BLaER1 treated with 17β-estradiol and CSF1 and Interleukin-3, amounts not matched to agents 10 nM and 100 nM (cell line): ENCODE data around the gene GMPR.

Experiments used
- H3K27ac ChIP-seq, 11 experiments: shearing (Covaris generic); formaldehyde crosslinking; 2 replicates each; pipeline ENCODE4 v1.8.1; 2022
- H3K27me3 ChIP-seq, 11 experiments: shearing (Covaris generic); formaldehyde crosslinking; 2 replicates each; pipeline ENCODE4 v1.8.1; 2022
- H3K36me3 ChIP-seq, 11 experiments: shearing (Covaris generic); formaldehyde crosslinking; 2 replicates each; pipeline ENCODE4 v1.8.1; 2022
- H3K4me1 ChIP-seq, 10 experiments: shearing (Covaris generic); formaldehyde crosslinking; 2 replicates each; pipeline ENCODE4 v1.8.1; 2022
- H3K4me2 ChIP-seq, 11 experiments: shearing (Covaris generic); formaldehyde crosslinking; 2 replicates each; pipeline ENCODE4 v1.8.1; 2022
- H3K4me3 ChIP-seq, 10 experiments: shearing (Covaris generic); formaldehyde crosslinking; 2 replicates each; pipeline ENCODE4 v1.8.1; 2022
- H3K9ac ChIP-seq, 11 experiments: shearing (Covaris generic); formaldehyde crosslinking; 2 replicates each; pipeline ENCODE4 v1.8.1; 2022
- H3K9me3 ChIP-seq, 11 experiments: shearing (Covaris generic); formaldehyde crosslinking; replicated peaks in 1 of 11; 2 replicates each; pipeline ENCODE4 v1.8.1; 2022
- H4K20me1 ChIP-seq, 11 experiments: shearing (Covaris generic); formaldehyde crosslinking; 2 replicates each; pipeline ENCODE4 v1.8.1; 2022
- Cebpa-rat ChIP-seq, 11 experiments: shearing (Covaris generic); IDR thresholded peaks; 2 replicates each; pipeline ENCODE4 v1.8.1; 2022

GMPR gene

GRCh38 chr6:16336056-16336818 lies 97.8 kb downstream of the GMPR start:
- Histone ChIP-seq H3K9ac (no peak overlapping the region), H3K4me3 (no peak overlapping the region), H3K4me2 (no peak overlapping the region; a peak in 2 of 22 replicates), H3K27ac (no peak overlapping the region), H3K27me3 (no peaks in the 10 kb centered on the region), H3K4me1 (peaks cover 16 to 38% (median 27%) of the 10 kb centered on the region in 10 experiments), H3K36me3 (peaks cover 0 to 10% (median 0%) of the 10 kb centered on the region in 11 experiments; a peak in 1 of 22 replicates), H3K9me3 (no peaks in the 10 kb centered on the region), H4K20me1 (peaks cover 0 to 55% (median 0%) of the 10 kb centered on the region in 11 experiments; a peak in 5 of 22 replicates)
- no peak for TF ChIP-seq Cebpa-rat (IDR thresholded peaks at IDR 0.05)

DNA sequence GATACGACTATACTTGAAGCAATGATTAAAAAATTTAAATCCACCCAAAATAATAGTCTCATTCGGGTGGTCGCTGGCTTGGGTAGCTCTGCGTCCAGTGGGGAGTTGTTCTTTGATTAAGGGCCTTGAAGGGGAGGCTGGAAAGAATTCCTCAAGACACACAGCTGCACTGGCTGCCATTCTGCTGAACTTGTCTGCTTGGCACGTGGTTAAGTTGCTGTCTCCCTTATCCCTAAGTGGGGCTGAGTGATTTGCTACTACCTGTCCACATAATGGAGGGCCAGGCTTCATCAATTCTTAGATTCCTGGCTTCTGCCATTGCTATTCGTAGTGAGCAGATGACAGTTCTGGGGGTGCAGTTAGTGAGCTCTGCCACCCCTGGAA lies 98.5 kb downstream of the GMPR start:
- no peak overlapping the region for H3K4me2 ChIP-seq
- H3K27me3 ChIP-seq: no peaks in the 10 kb centered on the region
- H3K27ac ChIP-seq: no peak overlapping the region
- no peaks in the 10 kb centered on the region for H3K9me3 ChIP-seq
- H3K4me3 ChIP-seq: no peak overlapping the region
- H3K36me3 ChIP-seq: peaks cover 0 to 10% (median 0%) of the 10 kb centered on the region in 11 experiments; a peak in 1 of 22 replicates
- no peak for TF ChIP-seq Cebpa-rat (IDR thresholded peaks at IDR 0.05)
- peaks cover 0 to 48% (median 0%) of the 10 kb centered on the region in 11 experiments; a peak in 5 of 22 replicates for H4K20me1 ChIP-seq
- H3K9ac ChIP-seq: no peak overlapping the region
- H3K4me1 ChIP-seq: peaks cover 11 to 37% (median 23%) of the 10 kb centered on the region in 10 experiments

DNA sequence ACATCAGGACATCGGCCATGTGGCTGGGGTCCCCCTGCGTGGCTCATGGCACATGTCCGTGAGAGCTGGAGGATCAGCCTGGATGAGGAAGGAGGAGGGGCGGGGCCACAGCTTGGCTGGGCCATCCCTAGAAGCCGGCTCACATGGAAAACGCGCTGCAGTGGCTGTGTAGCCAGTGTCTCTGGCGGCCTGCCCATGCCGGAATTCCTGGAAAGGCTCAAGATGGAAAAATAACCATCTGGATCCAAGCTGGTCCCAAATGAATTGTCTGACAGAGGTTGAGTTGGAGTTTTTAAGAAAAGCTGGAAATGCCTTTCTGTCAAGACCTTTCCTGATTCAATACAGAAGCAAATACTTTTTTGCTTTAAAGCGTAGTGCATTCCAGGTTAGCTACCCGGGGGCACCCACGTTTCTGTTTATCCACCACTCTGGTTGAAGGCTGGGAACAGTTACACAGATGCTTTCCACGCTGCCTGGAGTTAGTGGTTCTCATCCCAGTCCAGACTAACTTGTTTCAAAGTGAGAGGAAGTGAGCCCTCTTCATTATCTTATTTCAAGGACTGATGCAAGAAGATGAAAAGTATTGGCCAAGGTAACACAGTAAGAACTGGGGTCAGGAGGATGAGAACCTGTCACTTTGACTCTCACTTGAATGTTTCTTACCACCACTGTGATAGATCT lies 99.0 kb downstream of the GMPR start:
- Histone ChIP-seq H4K20me1 (peaks cover 0 to 43% (median 0%) of the 10 kb centered on the region in 11 experiments; a peak in 5 of 22 replicates), H3K4me1 (peaks cover 5 to 37% (median 23%) of the 10 kb centered on the region in 10 experiments), H3K9ac (no peak overlapping the region), H3K27me3 (no peaks in the 10 kb centered on the region), H3K36me3 (peaks cover 0 to 10% (median 0%) of the 10 kb centered on the region in 11 experiments; a peak in 1 of 22 replicates), H3K27ac (no peak overlapping the region), H3K4me2 (no peak overlapping the region), H3K4me3 (no peak overlapping the region), H3K9me3 (no peaks in the 10 kb centered on the region)
- TF ChIP-seq Cebpa-rat (IDR thresholded peaks at IDR 0.05): no peak

DNA sequence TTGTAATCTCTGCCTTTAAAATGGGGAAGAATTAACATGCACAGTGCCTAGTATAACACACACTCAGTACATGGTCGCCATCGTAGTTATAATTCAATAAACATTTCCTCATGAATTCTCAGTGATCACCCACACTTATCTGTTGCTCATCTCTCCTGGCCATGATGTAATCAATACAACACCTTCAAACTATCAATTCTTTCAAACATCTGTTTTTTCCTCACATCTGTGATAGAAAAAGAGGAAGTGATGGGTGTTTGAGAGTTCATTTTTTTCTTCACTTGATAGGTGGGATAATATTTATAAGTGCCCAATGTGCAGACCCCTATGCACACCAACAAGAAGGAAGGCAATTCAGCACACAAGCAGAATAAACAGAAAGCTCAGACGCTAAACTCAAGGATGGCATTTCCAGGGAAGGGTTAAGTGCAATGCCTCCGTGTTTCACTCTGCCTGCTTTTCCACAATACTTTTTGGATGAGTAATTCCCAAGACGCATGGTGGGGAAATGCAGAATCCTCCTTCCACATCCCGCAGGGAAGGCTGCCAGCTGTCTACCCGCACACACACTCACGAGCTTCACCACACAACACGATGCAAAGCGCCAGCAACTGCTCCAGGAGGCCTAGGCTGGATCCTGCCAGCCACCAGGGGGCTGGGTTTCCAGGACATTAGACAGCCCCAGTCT lies 100.3 kb downstream of the GMPR start:
- Histone ChIP-seq H3K4me2 (no peak overlapping the region), H3K9ac (no peak overlapping the region), H3K36me3 (peaks cover 0 to 10% (median 0%) of the 10 kb centered on the region in 11 experiments; a peak in 1 of 22 replicates)

GRCh38 chr6:16339265-16339587 lies 100.8 kb downstream of the GMPR start:
- Histone ChIP-seq H3K4me2 (no peak overlapping the region), H3K36me3 (peaks cover 0 to 10% (median 0%) of the 10 kb centered on the region in 11 experiments; a peak in 1 of 22 replicates), H3K4me3 (no peak overlapping the region), H3K27me3 (no peaks in the 10 kb centered on the region), H4K20me1 (peaks cover 0 to 28% (median 0%) of the 10 kb centered on the region in 11 experiments; a peak in 4 of 22 replicates), H3K27ac (no peak overlapping the region), H3K4me1 (peaks cover 0 to 32% (median 20%) of the 10 kb centered on the region in 10 experiments; a peak in 15 of 20 replicates), H3K9me3 (no peaks in the 10 kb centered on the region), H3K9ac (no peak overlapping the region)
- no peak for TF ChIP-seq Cebpa-rat (IDR thresholded peaks at IDR 0.05)

More for the DNA sequence above, 100.3 kb downstream of the GMPR start:
- H3K4me3 ChIP-seq: no peak overlapping the region
- no peak overlapping the region for H3K27ac ChIP-seq
- TF ChIP-seq Cebpa-rat (IDR thresholded peaks at IDR 0.05): no peak
- H3K4me1 ChIP-seq: peaks cover 0 to 36% (median 20%) of the 10 kb centered on the region in 10 experiments; a peak in 15 of 20 replicates
- no peaks in the 10 kb centered on the region for H3K9me3 ChIP-seq
- H3K27me3 ChIP-seq: no peaks in the 10 kb centered on the region
- peaks cover 0 to 30% (median 0%) of the 10 kb centered on the region in 11 experiments; a peak in 4 of 22 replicates for H4K20me1 ChIP-seq

- H3K9me3 ChIP-seq: peaks cover 0 to 7% (median 0%) of the 10 kb centered on the region in 11 experiments; a peak in 3 of 22 replicates
- H3K4me2 ChIP-seq: no peak overlapping the region
- H3K9ac ChIP-seq: no peak overlapping the region
- peaks cover 0 to 19% (median 0%) of the 10 kb centered on the region in 11 experiments; a peak in 4 of 22 replicates for H4K20me1 ChIP-seq
- no peak for TF ChIP-seq Cebpa-rat (IDR thresholded peaks at IDR 0.05)
- no peak overlapping the region for H3K4me3 ChIP-seq
- H3K27ac ChIP-seq: no peak overlapping the region
- H3K4me1 ChIP-seq: peaks cover 0 to 22% (median 10%) of the 10 kb centered on the region in 10 experiments; a peak in 11 of 20 replicates
- H3K36me3 ChIP-seq: peaks cover 0 to 16% (median 0%) of the 10 kb centered on the region in 11 experiments; a peak in 4 of 22 replicates
- H3K27me3 ChIP-seq: no peaks in the 10 kb centered on the region
Measured at GRCh38 chr6:16343593-16343992, 105.2 kb downstream of the GMPR start.

- Histone ChIP-seq H3K4me3 (no peak overlapping the region), H3K4me1 (peaks cover 0 to 22% (median 10%) of the 10 kb centered on the region in 10 experiments; a peak in 11 of 20 replicates), H3K9me3 (peaks cover 0 to 7% (median 0%) of the 10 kb centered on the region in 11 experiments; a peak in 3 of 22 replicates), H4K20me1 (peaks cover 0 to 11% (median 0%) of the 10 kb centered on the region in 11 experiments; a peak in 4 of 22 replicates), H3K36me3 (peaks cover 0 to 23% (median 0%) of the 10 kb centered on the region in 11 experiments; a peak in 4 of 22 replicates), H3K27ac (no peak overlapping the region), H3K27me3 (no peaks in the 10 kb centered on the region), H3K4me2 (no peak overlapping the region), H3K9ac (no peak overlapping the region)
- TF ChIP-seq Cebpa-rat (IDR thresholded peaks at IDR 0.05): no peak
Measured at GRCh38 chr6:16344756-16345155, 106.4 kb downstream of the GMPR start.
